Measurements from ENCODE around the gene ABLIM1.

GRCh38 chr10:114678336-114678735, 20.3 kb upstream of the ABLIM1 start:
- TF ChIP-seq FOXM1 (IDR thresholded peaks at IDR 0.05; ENCODE audit: borderline replicate concordance) (no peak), BHLHE40 (IDR thresholded peaks at IDR 0.05; ENCODE audit: borderline replicate concordance) (no peak), PKNOX1 (IDR thresholded peaks at IDR 0.05) (no peak), SUZ12 (IDR thresholded peaks at IDR 0.05) (no peak), ZNF384 (IDR thresholded peaks at IDR 0.05) (no peak), CTBP1 (IDR thresholded peaks at IDR 0.05; ENCODE audit: borderline replicate concordance) (no peak), SP1 (IDR thresholded peaks at IDR 0.05) (no peak), FOXK2 (IDR thresholded peaks at IDR 0.05) (no peak), ARNT (IDR thresholded peaks at IDR 0.05) (no peak), NFRKB (IDR thresholded peaks at IDR 0.05) (no peak)

Measured in HEK293T (cell line).